Measurements from ENCODE around the gene GPX6.
A peak's percentile ranks its signal among the peaks of the same experiment; 100 is the strongest.

The GPX6 gene

DNA sequence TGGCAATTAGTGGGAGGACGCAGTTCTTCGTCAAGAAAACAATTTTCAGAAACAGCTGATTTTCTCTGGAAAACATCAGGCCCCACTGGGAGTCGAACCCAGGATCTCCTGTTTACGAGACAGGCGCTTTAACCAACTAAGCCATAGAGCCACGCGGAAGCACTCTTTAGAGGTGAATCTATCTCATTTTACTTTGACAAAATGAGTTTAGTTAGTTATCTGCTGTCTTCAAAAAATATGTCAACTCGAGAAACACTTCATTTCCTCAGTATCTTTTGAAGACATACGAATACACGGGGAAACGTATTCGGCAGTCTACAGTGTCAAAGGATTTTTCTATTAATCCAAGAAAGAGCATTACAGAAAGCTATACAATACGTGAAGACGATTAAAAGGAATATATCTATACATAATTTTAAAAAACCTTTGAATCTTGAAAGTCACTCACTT, 26.7 kb downstream of the GPX6 start (continued):
- TF ChIP-seq ZNF423 (tag by site-specific recombination; IDR thresholded peaks at IDR 0.05) (no peak), KLF9 (tag by site-specific recombination; IDR thresholded peaks at IDR 0.05; ENCODE audit: low read depth) (0 out of 2 replicates have a peak, but pooled peaks have one; percentile 9), ZNF214 (tag by site-specific recombination; IDR thresholded peaks at IDR 0.05; ENCODE audit: borderline replicate concordance) (peak; percentile 19; the same call in 1 of the 2 replicates), ZNF777 (tag by site-specific recombination; IDR thresholded peaks at IDR 0.05; ENCODE audit: borderline replicate concordance) (no peak), WT1 (tag by site-specific recombination; IDR thresholded peaks at IDR 0.05) (no peak; the same call in 1 of the 2 replicates), ZNF311 (tag by site-specific recombination; IDR thresholded peaks at IDR 0.05; ENCODE audit: borderline replicate concordance) (no peak), KLF10 (tag by site-specific recombination; IDR thresholded peaks at IDR 0.05) (0 out of 2 replicates have a peak, but pooled peaks have one; percentile 35)
- TF ChIP-seq, protein P1, sequence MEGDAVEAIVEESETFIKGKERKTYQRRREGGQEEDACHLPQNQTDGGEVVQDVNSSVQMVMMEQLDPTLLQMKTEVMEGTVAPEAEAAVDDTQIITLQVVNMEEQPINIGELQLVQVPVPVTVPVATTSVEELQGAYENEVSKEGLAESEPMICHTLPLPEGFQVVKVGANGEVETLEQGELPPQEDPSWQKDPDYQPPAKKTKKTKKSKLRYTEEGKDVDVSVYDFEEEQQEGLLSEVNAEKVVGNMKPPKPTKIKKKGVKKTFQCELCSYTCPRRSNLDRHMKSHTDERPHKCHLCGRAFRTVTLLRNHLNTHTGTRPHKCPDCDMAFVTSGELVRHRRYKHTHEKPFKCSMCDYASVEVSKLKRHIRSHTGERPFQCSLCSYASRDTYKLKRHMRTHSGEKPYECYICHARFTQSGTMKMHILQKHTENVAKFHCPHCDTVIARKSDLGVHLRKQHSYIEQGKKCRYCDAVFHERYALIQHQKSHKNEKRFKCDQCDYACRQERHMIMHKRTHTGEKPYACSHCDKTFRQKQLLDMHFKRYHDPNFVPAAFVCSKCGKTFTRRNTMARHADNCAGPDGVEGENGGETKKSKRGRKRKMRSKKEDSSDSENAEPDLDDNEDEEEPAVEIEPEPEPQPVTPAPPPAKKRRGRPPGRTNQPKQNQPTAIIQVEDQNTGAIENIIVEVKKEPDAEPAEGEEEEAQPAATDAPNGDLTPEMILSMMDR (tag by site-specific recombination; IDR thresholded peaks at IDR 0.05) = no peak

DNA sequence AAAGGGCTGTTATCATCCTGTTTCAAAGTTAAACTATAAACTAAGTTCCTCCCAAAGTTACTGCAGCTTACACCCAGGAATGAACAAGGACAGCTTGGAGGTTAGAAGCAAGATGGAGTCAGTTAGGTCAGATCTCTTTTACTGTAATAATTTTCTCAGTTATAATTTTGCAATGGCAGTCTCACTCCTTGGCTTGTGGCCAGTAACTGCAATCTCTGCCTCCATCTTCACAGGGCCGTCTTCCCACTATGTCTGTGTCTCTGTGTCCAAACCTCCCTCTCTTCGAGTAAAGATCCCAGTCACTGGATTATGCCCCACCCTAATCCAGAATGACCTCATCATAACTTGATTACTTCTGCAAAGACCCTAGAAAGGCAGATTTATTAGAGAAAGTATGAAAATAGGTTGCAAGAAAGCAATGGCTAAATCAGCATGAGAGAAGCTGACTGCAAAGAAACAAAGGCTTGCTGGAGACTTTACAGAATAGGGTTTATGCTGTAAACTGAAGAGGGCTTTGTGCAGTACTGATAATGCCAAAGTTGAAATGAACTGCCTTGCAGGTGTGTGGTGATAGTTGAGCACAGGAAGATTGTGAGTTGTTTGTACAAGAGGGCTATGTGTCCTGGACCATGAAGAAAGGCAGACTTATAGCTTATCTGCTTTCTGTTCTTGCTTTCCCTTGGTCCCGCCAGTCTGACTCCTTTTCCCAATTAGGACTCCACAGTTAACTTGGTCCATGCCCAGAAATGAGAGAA, 28.4 kb downstream of the GPX6 start:
- POLR2A ChIA-PET = interaction anchor here (0.5 kb wide), 1 partner anchor 585 kb away, joined by 3 read pairs; no protein-coding TSS in a partner anchor
- H3K4me1 ChIP-seq (ENCODE audit: control insufficient read depth, insufficient read depth, low read length) = no peaks in the 10 kb centered on the region
- CTCF ChIA-PET = interaction anchor here (0.7 to 1.4 kb wide), 2 partner anchors 8 to 10 kb away, joined by 4 to 5 read pairs; no protein-coding TSS in a partner anchor

More for the DNA sequence above, 28.4 kb downstream of the GPX6 start:
- TF ChIP-seq ATF2 (tag by site-specific recombination; IDR thresholded peaks at IDR 0.05; ENCODE audit: low read depth) (peak; percentile 56; the same call in 1 of the 2 replicates), KLF1 (tag by site-specific recombination; IDR thresholded peaks at IDR 0.05) (no peak), ZNF155 (tag by site-specific recombination; IDR thresholded peaks at IDR 0.05) (no peak)
- TF ChIP-seq, protein P2, sequence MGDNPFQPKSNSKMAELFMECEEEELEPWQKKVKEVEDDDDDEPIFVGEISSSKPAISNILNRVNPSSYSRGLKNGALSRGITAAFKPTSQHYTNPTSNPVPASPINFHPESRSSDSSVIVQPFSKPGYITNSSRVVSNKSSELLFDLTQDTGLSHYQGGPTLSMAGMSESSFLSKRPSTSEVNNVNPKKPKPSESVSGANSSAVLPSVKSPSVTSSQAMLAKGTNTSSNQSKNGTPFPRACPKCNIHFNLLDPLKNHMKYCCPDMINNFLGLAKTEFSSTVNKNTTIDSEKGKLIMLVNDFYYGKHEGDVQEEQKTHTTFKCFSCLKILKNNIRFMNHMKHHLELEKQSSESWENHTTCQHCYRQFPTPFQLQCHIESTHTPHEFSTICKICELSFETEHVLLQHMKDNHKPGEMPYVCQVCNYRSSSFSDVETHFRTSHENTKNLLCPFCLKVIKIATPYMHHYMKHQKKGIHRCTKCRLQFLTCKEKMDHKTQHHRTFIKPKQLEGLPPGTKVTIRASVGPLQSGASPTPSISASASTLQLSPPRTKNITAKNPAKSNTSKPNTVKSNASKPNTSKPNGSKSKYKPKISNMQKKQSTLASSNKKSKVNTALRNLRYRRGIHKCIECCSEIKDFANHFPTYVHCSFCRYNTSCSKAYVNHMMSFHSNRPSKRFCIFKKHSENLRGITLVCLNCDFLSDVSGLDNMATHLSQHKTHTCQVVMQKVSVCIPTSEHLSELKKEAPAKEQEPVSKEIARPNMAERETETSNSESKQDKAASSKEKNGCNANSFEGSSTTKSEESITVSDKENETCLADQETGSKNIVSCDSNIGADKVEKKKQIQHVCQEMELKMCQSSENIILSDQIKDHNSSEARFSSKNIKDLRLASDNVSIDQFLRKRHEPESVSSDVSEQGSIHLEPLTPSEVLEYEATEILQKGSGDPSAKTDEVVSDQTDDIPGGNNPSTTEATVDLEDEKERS (tag by site-specific recombination; IDR thresholded peaks at IDR 0.05) = no peak
- TF ChIP-seq, protein P3, sequence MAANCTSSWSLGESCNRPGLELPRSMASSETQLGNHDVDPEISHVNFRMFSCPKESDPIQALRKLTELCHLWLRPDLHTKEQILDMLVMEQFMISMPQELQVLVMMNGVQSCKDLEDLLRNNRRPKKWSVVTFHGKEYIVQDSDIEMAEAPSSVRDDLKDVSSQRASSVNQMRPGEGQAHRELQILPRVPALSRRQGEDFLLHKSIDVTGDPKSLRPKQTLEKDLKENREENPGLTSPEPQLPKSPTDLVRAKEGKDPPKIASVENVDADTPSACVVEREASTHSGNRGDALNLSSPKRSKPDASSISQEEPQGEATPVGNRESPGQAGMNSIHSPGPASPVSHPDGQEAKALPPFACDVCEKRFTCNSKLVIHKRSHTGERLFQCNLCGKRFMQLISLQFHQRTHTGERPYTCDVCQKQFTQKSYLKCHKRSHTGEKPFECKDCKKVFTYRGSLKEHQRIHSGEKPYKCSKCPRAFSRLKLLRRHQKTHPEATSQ (tag by site-specific recombination; IDR thresholded peaks at IDR 0.05) = no peak
- H3K4me3 ChIP-seq (ENCODE audit: low read depth, low read length) = no peak overlapping the region
- H3K9me3 ChIP-seq (ENCODE audit: control insufficient read depth, insufficient read depth, low read depth, low read length) = no peaks in the 10 kb centered on the region
- no peaks in the 10 kb centered on the region for H3K36me3 ChIP-seq (ENCODE audit: control insufficient read depth in 2 of 2, insufficient read depth in 1 of 2, low read length in 2 of 2)
- H3K27ac ChIP-seq (ENCODE audit: extremely low read depth, low read depth, low read length) = no peak overlapping the region
